ENCODE measurements around the gene CAMTA1. TPM values are rescaled to one million over a fixed set of nuclear protein-coding genes. Genes with fewer than 3 reads are reported as not detected.

Gene CAMTA1
- total RNA-seq, 1 experiment from 2014 or later, result 82.2 TPM

- Histone ChIP-seq H3K4me3 (ENCODE audit: low read depth in 2 of 2, low read length in 2 of 2) (peak overlapping the region in 1 of 2 experiments; percentile 19; a peak in 1 of 4 replicates), H3K27ac (ENCODE audit: low read length) (peak overlapping the region; percentile 66; the same call in 1 of the 2 replicates), H3K36me3 (ENCODE audit: control insufficient read depth, insufficient read depth, low read length) (no peaks in the 10 kb centered on the region), H3K4me1 (ENCODE audit: control insufficient read depth, insufficient read depth, low read length) (peaks cover 20% of the 10 kb centered on the region), H3K27me3 (ENCODE audit: control insufficient read depth, insufficient read depth, low read length) (no peaks in the 10 kb centered on the region), H3K9me3 (ENCODE audit: control insufficient read depth, insufficient read depth, low read depth, low read length) (no peaks in the 10 kb centered on the region)
- in situ Hi-C loops (cut with HindIII; ENCODE audit: low pct_unique_long_range_greater_than_20kb, low sequenced_read_pairs) (no loop called here), intact Hi-C loops (cut with micrococcal nuclease; ENCODE audit: unreplicated experiment) (no loop called here)
- TF ChIP-seq POLR2AphosphoS5 (IDR thresholded peaks at IDR 0.05; ENCODE audit: low read depth, low read length) (no peak), TCF7L2 (IDR thresholded peaks at IDR 0.05; ENCODE audit: low read depth, low read length) (peak; percentile 47; the same call in 1 of the 2 replicates)
- no peak for DNase-seq (ENCODE audit: low read depth, low spot score)
- peak; percentile 54 for ATAC-seq
- no TSS peak for BruUV-seq (replicated peaks)
- ChIA-PET POLR2A (no interaction called here), CTCF (interaction anchor here (0.9 kb wide), 1 partner anchor 82 kb away, joined by 4 read pairs; no protein-coding TSS in a partner anchor)
Measured at GRCh38 chr1:6960291-6960811, 175.1 kb downstream of the CAMTA1 start.

GRCh38 chr1:6960860-6961259, 175.6 kb downstream of the CAMTA1 start:
- POLR2A ChIA-PET, result no interaction called here

More at GRCh38 chr1:6960860-6961259, 175.6 kb downstream of the CAMTA1 start:
- no peaks in the 10 kb centered on the region for H3K36me3 ChIP-seq (ENCODE audit: control insufficient read depth, insufficient read depth, low read length)
- H3K4me1 ChIP-seq (ENCODE audit: control insufficient read depth, insufficient read depth, low read length), result peaks cover 20% of the 10 kb centered on the region
- H3K27ac ChIP-seq (ENCODE audit: low read length), result peak overlapping the region; percentile 51; the same call in 1 of the 2 replicates
- no peaks in the 10 kb centered on the region for H3K9me3 ChIP-seq (ENCODE audit: control insufficient read depth, insufficient read depth, low read depth, low read length)
- no peak for DNase-seq (ENCODE audit: low read depth, low spot score)
- no peak overlapping the region for H3K4me3 ChIP-seq (ENCODE audit: low read depth in 2 of 2, low read length in 2 of 2)
- TF ChIP-seq REST (IDR thresholded peaks at IDR 0.05; ENCODE audit: insufficient read depth in 1 of 2, low read depth in 2 of 2, low read length in 1 of 2) (no peak), CTCF (IDR thresholded peaks at IDR 0.05) (no peak), SIN3A (IDR thresholded peaks at IDR 0.05; ENCODE audit: borderline replicate concordance, insufficient read depth, low read depth, low read length) (no peak), TCF7L2 (IDR thresholded peaks at IDR 0.05; ENCODE audit: low read depth, low read length) (no peak), POLR2AphosphoS5 (IDR thresholded peaks at IDR 0.05; ENCODE audit: low read depth, low read length) (no peak)
- in situ Hi-C loops (cut with HindIII; ENCODE audit: low pct_unique_long_range_greater_than_20kb, low sequenced_read_pairs), result no loop called here
- intact Hi-C loops (cut with micrococcal nuclease; ENCODE audit: unreplicated experiment), result no loop called here
- BruUV-seq (replicated peaks), result no TSS peak
- ATAC-seq, result no peak
- no peaks in the 10 kb centered on the region for H3K27me3 ChIP-seq (ENCODE audit: control insufficient read depth, insufficient read depth, low read length)
- CTCF ChIA-PET, result interaction anchor here (0.9 kb wide), 1 partner anchor 82 kb away, joined by 4 read pairs; no protein-coding TSS in a partner anchor
